Stimulated activated CD4-positive, alpha-beta T cell treated with anti-CD3 and anti-CD28 coated beads, Interleukin-1b, Interleukin-23, amount 100 ng/mL, for 24 hours (primary cell): ENCODE data around the gene COL5A1.
"Not testable (repeated sequence)": the region's sequence is repeated elsewhere in the genome, so short reads cannot be mapped to it uniquely, and the experiment has no call there.

Experiments used
- DNase-seq, 4 experiments: peaks; one replicate each; pipeline ENCODE4 v3.0.0-alpha.2; 2020; ENCODE audit warnings: low read depth in 4 of 4, low spot score in 1 of 4

COL5A1 gene

DNA sequence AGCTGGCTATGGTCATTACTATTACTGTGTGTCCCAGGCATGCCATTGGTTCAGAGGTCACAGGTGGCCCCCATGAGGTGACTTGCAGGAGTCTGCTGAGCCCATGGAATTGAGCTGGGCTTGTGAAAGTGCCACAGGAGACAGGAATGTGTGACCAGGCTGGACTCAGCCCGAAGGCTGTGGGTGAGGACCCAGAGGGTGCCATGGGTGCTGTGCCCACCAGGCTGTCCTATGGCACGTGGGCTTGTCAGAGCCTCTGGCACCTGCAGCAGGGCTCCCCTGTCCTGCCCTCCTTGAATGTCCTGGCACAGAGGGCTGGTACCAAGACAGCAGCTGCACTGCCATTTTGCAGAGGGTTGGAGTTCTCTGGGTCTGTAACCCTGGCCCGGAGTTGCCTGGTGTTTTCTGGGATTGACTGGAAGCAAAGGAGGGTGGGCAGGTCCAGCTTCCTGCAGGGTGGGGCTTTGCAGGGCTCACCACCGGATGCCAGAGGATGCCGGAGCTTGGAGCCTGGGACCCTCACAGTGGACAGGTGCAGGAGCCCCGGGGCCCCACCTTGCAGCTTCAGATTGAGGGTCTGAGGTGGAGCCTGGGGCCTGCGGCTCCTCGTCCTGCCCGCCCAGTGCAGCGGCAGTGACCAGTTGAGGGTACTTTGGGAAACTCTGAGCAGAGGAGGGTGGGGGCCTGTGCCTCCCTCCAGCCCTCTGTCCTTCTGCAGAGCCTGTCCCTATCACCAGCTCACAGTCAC is 14.2 kb downstream of the COL5A1 start:
- no peak for DNase-seq

GRCh38 chr9:134656334-134657006 is 14.9 kb downstream of the COL5A1 start:
- no peak for DNase-seq

- no peak for DNase-seq
These were observed 16.2 kb downstream of the COL5A1 start for GRCh38 chr9:134657666-134658377.

DNA sequence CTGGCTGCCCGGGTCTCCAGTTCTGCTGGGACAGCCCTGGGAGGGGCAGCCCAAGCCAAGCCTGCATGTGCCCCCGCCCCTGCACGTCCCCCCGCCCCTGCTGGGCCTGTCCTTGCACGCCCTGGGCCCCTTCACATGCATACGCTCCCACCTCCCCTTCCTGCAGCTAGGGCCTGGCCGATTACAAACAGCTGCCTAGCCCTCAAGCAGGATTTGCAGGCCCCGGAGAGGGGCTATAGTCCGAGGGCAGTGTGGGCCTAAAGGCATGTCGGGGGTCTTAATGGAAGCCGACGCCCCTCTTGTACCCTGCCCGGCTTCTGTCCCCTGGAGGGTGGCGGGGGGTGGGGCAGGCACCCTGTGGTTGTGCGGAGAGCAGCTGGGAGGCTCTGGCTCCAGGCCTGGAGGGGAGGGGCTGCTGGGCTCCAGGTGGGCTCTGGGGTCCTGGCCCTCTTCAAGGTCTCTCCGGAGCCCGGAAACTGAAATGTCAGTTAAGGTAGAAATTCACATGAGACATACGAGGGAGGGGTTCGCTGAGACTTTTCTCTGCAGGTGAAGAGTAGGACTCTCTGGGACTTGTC is 16.9 kb downstream of the COL5A1 start:
- no peak for DNase-seq

DNA sequence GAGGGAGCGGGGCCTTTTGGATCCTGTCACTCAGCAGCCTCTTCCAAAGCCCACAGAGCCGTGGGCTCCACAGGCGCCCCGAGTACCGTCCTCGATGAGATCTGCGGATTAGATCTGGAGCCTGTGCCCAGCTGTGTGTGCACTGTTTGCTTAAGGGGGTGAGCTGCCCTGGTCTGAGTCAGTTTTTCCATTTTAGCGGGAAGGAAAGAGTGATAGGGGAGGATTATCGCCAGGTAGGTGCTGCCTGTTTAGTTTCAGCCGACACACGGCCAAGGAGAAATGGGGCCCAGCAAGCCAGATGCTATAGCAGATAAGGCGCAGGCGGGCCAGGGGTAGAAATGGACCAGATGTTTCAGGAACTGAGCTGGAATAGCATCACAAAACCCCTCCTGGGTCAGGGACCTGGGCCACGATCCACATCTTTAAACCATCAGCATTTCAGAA is 18.1 kb downstream of the COL5A1 start:
- DNase-seq, result no peak

DNA sequence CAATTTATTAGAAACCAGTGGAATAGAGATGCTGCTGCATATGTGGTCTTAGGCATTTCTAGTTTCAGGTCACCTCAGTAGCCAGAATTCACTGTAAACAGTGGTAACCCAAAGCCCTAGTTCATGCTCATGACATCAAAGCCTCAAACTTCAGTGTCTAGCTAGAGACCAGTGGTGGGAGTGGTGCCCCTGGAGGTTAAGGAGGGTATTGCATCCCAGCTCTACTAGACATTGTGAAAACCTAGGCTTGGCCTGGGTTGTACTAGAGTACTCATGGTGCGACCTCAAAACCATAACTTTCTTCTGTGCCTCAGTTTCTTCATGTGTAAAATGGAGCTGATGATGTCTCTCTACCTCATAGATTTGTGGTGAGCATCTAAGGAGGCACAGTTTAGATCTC is 18.8 kb downstream of the COL5A1 start:
- no peak for DNase-seq

DNA sequence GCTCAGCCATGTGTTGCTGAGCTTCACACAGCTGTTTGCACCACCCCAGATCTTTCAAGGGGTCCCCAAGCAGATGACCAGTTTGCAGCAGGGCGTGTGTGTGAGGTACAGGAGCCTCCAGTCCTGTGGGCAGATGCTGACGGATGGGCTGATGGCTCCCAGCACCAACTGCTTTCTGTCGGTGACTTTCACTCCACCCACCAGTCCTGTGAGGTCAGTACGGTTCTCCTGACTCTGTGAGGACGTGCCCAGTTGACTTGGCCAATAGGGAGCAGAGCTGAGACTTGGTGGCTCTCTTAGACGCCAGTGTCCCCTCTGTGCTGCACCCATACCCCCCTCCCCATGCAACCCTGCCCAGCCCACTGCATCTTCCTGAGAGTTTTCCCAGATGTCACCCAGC is 19.7 kb downstream of the COL5A1 start:
- no peak for DNase-seq

DNA sequence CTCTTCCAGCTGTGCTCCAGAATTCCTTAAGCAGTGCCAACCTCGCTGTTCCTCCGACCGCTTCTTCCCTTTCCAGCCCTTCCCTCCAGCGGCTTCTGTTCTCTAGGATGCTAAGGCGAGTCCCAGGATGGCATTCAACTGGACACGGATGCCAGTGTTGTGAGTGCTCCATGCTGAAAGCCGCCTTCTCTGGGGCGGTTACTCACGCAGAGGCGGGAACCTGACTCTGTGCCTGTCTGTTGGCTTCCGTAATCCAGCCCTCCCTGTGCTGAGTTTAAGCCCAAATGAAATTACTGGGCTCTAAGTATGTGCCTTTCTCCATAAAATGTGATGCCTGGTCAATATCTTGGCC is 20.2 kb downstream of the COL5A1 start:
- no peak for DNase-seq

DNA sequence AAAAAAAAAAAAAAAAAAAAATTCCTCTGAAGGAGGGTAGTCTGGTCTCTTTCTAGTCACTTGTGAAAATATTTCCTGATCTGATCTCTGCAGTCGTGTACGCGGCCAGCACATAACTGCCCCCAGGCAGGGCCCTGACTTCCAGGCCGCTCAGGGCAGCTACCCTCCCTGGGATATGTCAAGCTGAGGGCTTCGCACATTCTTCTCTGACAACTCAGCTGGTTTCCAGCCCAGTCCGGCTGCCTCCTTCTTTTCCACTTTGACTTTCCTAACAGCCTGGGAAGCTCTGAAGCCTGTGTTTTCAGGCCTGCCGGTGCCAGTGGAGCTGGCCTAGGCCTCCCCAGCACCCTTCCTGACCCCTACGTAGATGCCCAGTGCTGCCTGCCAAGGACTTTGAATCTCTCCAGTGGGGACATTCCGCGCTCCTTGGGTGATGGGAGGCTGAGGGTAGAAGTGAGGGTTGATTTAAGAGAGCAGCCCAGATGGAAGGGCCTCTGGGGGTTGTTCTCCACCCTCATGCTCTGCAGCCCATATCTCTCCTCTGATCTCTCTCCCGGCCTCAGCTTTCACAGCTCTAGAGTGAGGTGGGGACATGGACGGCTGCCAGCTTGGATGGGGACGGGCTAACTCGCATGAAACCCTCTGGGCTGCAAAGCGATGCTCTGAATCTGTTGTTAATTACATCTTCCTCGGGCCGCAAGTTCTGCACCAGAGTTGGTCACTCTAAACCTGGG is 20.7 kb downstream of the COL5A1 start:
- no peak for DNase-seq

GRCh38 chr9:134663084-134663483 is 21.5 kb downstream of the COL5A1 start:
- DNase-seq, result no peak

DNA sequence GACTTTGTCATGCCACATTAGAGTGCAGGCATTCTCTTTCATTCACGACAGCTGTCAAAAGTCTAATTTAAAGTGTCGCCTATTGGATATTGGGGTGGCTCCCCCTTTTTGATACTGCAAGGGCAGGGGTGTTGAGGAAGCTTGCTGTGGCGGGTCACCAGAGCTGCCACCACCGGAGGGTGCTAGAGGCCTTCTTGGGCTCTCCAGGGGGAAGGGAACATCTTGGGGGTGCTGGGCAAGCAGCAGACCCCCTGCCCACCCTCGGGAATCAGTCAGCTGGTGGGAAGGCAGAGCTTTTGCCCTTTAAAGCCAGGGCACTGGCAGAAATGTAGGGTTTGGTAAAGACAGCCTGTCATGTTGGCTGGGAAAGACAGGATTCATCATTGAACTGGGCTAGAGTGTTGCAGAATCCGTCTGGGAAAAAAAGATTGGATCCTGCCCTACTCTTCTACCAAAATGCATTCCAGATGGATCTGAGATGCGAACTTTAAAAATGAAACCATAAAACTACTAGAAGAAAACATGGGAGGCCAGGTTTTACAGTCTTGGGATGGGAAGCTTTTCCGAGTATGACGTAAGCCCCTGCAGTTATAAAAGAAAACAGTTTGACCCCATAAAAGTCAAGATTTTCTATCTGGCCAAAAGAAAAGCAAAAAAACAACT is 22.3 kb downstream of the COL5A1 start:
- no peak for DNase-seq

- no peak for DNase-seq
These were observed 22.8 kb downstream of the COL5A1 start for GRCh38 chr9:134664446-134664845.

DNA sequence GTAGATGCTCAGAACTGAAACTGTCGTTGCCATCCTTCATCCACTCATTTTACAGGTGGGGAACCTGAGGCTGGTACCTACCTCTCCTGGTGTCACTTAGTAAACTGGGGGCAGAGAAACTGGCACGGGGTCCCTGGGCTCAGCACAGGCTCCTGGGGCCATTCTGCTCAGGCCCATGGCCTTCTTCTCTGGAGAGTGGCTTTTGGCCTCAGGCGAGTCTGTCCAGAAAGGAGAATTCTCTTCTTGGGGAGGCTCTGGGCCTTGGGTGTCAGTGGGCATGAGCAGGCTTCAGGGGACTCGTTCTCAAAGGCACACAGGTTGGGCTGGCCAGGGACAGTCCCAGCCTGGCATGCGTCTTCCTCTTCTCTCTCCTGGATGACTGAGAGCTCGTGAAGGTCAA is 24.6 kb downstream of the COL5A1 start:
- DNase-seq, result no peak

GRCh38 chr9:134666831-134667230 is 25.2 kb downstream of the COL5A1 start:
- no peak for DNase-seq

DNA sequence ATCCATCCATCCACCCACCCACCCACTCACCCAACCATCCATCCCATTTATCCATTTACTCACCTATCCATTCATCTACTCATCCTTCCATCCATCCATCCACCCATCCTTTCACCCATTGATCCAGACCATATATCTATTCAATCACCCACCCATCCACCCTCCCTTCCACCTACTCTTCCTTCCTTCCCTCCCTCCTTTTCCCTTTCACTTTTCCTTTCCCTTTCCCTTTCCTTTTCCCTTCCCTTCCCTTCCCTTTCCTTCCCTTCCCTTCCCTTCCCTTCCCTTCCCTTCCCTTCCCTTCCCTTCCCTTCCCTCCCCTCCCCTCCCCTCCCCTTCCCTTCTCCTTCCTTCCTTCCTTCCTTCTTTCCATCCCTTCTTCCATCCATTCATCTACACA is 27.4 kb downstream of the COL5A1 start:
- DNase-seq, result not testable (repeated sequence)

DNA sequence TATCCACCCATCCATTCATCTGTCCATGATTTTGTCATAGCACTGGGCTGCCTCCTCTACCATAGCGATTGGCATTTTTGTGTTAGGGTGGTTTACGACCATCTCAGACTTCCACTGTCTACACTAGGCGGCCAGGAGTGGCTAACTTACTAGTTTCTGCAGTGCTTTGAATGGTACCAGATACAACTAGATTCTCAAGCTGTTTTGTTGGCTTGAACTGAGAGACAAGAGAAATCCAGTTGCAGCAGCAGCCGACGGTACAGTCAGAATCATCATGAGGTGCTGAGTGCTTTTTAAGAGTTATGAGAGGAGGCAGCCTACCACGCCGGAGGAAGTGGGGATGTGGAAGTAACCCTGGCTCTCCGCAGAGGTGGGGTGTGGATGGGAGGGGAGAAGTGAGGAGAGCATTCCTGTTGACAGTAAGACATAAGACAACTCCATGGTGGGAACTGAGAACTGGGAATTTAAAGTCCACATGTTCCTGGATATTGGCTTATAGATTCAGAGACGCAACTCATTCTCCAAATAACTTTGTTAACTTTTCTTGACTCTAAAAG is 27.9 kb downstream of the COL5A1 start:
- DNase-seq, result no peak

- no peak for DNase-seq
These were observed 28.5 kb downstream of the COL5A1 start for GRCh38 chr9:134670042-134670525.

- no peak for DNase-seq
These were observed 29.3 kb downstream of the COL5A1 start for GRCh38 chr9:134670851-134671281.

- no peak for DNase-seq
These were observed 29.9 kb downstream of the COL5A1 start for GRCh38 chr9:134671341-134672113.
